KMS-11 (cell line): ENCODE measurements around the gene COX6B1.
"Not testable (repeated sequence)": the region's sequence is repeated elsewhere in the genome, so short reads cannot be mapped to it uniquely, and the experiment has no call there.

ENCODE experiments used
- H2AFZ ChIP-seq: fragments of 200-600 bp; sonication (generic); 2 replicates; pipeline ENCODE4 v1.6.1; 2016; ENCODE audit warnings: antibody characterized with exemption, mixed run types, low read depth
- H3K27ac ChIP-seq: fragments of 200-600 bp; sonication (generic); 2 replicates; pipeline ENCODE4 v1.6.1; 2016; ENCODE audit warnings: mild to moderate bottlenecking, mixed run types
- H3K27me3 ChIP-seq: fragments of 200-600 bp; sonication (generic); 2 replicates; pipeline ENCODE4 v1.6.1; 2017; ENCODE audit warnings: mild to moderate bottlenecking, low read depth, mixed run types, moderate library complexity; ENCODE audit not compliant: insufficient read depth
- H3K36me3 ChIP-seq: fragments of 200-600 bp; sonication (generic); 2 replicates; pipeline ENCODE4 v1.6.1; 2017; ENCODE audit warnings: mild to moderate bottlenecking, mixed run types; ENCODE audit not compliant: insufficient read depth
- H3K4me1 ChIP-seq: fragments of 200-600 bp; sonication (generic); 2 replicates; pipeline ENCODE4 v1.6.1; 2016; ENCODE audit warnings: mild to moderate bottlenecking, low read depth, mixed run types; ENCODE audit not compliant: poor library complexity, severe bottlenecking
- H3K4me2 ChIP-seq: fragments of 200-600 bp; sonication (generic); 2 replicates; pipeline ENCODE4 v1.7.0; 2016; ENCODE audit warnings: mild to moderate bottlenecking, mixed run types
- H3K4me3 ChIP-seq: fragments of 200-600 bp; sonication (generic); IDR thresholded peaks from 2 replicates; pipeline ENCODE4 v1.6.1; 2017; ENCODE audit warnings: low read depth, low read length, mixed read lengths; ENCODE audit not compliant: insufficient read depth
- H3K79me2 ChIP-seq: fragments of 200-600 bp; sonication (generic); 2 replicates; pipeline ENCODE4 v1.6.1; 2016; ENCODE audit warnings: low read depth, mixed run types; ENCODE audit not compliant: insufficient read depth
- H3K9ac ChIP-seq: fragments of 200-600 bp; sonication (generic); 2 replicates; pipeline ENCODE4 v1.6.1; 2016; ENCODE audit warnings: mild to moderate bottlenecking, mixed run types
- H4K20me1 ChIP-seq: fragments of 200-600 bp; sonication (generic); 2 replicates; pipeline ENCODE4 v1.6.1; 2016; ENCODE audit warnings: mild to moderate bottlenecking, mixed run types; ENCODE audit not compliant: insufficient read depth
- TF ChIP-seq, protein P1 (sequence below): fragments of 200-600 bp; sonication (generic); conservative IDR thresholded peaks from 2 replicates; pipeline ENCODE4 v1.6.1; 2017; ENCODE audit warnings: low read depth, mild to moderate bottlenecking, antibody characterized with exemption, low read length, moderate library complexity, mixed read lengths

COX6B1 gene

DNA sequence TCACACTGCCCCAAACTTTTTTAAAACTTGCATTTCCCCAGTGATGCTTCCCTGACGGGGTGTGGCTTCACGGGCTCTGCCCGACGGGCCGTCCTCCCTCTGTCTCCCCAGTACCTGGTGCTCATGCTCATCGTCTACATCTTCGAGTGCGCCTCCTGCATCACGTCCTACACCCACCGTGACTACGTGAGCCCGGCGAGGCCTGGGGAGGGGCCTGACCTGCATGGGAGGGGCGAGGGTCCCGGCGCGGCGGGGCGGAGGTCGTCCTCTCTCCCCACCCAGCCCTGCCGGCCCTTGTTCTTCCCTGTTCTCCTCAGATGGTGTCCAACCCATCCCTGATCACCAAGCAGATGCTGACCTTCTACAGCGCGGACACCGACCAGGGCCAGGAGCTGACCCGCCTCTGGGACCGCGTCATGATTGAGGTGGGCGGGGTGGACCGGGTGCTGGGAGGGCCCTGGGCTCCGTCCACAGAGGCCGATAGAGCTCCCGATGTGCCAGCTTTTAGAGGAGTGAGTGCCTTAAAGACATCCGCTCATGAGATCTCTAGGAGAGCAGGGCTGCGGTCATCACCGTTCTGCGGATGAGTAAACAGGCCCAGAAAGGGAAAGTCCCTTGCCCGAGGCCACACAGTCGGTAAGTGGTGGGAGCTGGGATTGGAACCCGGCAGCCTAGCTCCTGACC lies 25.1 kb downstream of the COX6B1 start:
- H2AFZ ChIP-seq = peak overlapping the region; percentile 40; the same call in 1 of the 2 replicates
- no peak overlapping the region for H3K27ac ChIP-seq
- H3K36me3 ChIP-seq = no peaks in the 10 kb centered on the region
- TF ChIP-seq, protein P1, sequence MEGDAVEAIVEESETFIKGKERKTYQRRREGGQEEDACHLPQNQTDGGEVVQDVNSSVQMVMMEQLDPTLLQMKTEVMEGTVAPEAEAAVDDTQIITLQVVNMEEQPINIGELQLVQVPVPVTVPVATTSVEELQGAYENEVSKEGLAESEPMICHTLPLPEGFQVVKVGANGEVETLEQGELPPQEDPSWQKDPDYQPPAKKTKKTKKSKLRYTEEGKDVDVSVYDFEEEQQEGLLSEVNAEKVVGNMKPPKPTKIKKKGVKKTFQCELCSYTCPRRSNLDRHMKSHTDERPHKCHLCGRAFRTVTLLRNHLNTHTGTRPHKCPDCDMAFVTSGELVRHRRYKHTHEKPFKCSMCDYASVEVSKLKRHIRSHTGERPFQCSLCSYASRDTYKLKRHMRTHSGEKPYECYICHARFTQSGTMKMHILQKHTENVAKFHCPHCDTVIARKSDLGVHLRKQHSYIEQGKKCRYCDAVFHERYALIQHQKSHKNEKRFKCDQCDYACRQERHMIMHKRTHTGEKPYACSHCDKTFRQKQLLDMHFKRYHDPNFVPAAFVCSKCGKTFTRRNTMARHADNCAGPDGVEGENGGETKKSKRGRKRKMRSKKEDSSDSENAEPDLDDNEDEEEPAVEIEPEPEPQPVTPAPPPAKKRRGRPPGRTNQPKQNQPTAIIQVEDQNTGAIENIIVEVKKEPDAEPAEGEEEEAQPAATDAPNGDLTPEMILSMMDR = no peak
- H3K79me2 ChIP-seq = no peaks in the 10 kb centered on the region
- no peak overlapping the region for H3K4me3 ChIP-seq
- H3K4me2 ChIP-seq = peak overlapping the region; percentile 26; the same call in 1 of the 2 replicates
- H3K4me1 ChIP-seq = no peaks in the 10 kb centered on the region
- no peaks in the 10 kb centered on the region for H4K20me1 ChIP-seq
- H3K27me3 ChIP-seq = peaks cover 49% of the 10 kb centered on the region
- no peak overlapping the region for H3K9ac ChIP-seq

- Histone ChIP-seq H3K4me2 (no peak overlapping the region), H3K4me3 (no peak overlapping the region), H3K36me3 (no peaks in the 10 kb centered on the region), H4K20me1 (no peaks in the 10 kb centered on the region), H2AFZ (no peak overlapping the region), H3K27me3 (peaks cover 45% of the 10 kb centered on the region), H3K27ac (no peak overlapping the region), H3K4me1 (no peaks in the 10 kb centered on the region), H3K79me2 (no peaks in the 10 kb centered on the region), H3K9ac (no peak overlapping the region)
- TF ChIP-seq, protein P1 = no peak
Measured at GRCh38 chr19:35675589-35676140, 27.5 kb downstream of the COX6B1 start.

DNA sequence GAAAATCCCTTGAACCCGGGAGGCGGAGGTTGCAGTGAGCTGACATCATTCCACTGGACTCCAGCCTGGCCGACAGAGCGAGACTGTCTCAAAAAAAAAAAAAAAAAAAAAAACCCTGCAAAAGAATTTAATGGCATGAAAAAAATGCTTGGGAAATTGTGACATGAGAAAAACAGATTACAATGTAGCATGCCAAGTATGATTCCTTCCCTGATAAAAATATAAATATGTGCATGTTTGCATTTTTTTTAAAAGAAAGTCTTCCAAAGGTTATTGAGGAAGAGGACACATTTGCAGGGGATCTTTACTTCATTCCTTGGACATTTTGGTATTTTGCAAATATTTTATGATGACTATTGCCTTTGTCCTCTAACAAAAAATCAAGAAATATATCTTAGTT lies 41.7 kb downstream of the COX6B1 start:
- no peaks in the 10 kb centered on the region for H4K20me1 ChIP-seq
- no peak overlapping the region for H3K4me3 ChIP-seq
- H3K27me3 ChIP-seq = peaks cover 18% of the 10 kb centered on the region; the same call in 1 of the 2 replicates
- H3K4me2 ChIP-seq = no peak overlapping the region
- TF ChIP-seq, protein P1 = no peak
- no peaks in the 10 kb centered on the region for H3K4me1 ChIP-seq
- no peak overlapping the region for H3K27ac ChIP-seq
- no peak overlapping the region for H3K9ac ChIP-seq
- no peaks in the 10 kb centered on the region for H3K36me3 ChIP-seq
- no peak overlapping the region for H2AFZ ChIP-seq
- no peaks in the 10 kb centered on the region for H3K79me2 ChIP-seq

DNA sequence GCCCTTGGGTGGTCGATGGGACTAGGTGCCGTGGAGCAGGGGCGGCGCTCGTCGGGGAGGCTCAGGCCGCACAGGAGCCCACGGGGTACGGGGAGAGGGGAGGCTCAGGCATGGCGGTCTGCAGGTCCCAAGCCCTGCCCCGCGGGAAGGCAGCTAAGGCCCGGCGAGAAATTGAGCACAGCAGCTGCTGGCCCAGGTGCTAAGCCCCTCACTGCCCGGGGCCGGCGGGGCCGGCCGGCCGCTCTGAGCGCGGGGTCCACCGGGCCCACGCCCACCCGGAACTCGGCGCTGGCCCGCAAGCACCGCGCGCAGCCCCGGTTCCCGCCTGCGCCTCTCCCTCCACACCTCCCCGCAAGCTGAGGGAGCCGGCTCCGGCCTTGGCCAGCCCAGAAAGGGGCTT lies 43.0 kb downstream of the COX6B1 start:
- not testable (repeated sequence) for H3K36me3 ChIP-seq, H3K4me3 ChIP-seq, H3K4me2 ChIP-seq, H4K20me1 ChIP-seq, H3K9ac ChIP-seq, H3K79me2 ChIP-seq, H3K27ac ChIP-seq, H2AFZ ChIP-seq, H3K4me1 ChIP-seq
- peaks cover 18% of the 10 kb centered on the region; the same call in 1 of the 2 replicates for H3K27me3 ChIP-seq

GRCh38 chr19:35692010-35692409 lies 43.9 kb downstream of the COX6B1 start:
- Histone ChIP-seq H3K36me3 (no peaks in the 10 kb centered on the region), H3K79me2 (no peaks in the 10 kb centered on the region), H3K4me2 (no peak overlapping the region), H3K27me3 (peaks cover 20% of the 10 kb centered on the region; the same call in 1 of the 2 replicates), H3K4me1 (peaks cover 2% of the 10 kb centered on the region), H4K20me1 (no peaks in the 10 kb centered on the region), H3K4me3 (no peak overlapping the region), H3K9ac (no peak overlapping the region), H2AFZ (no peak overlapping the region), H3K27ac (no peak overlapping the region)
- TF ChIP-seq, protein P1 = no peak
